DND-41 (cell line): ENCODE results near the gene PML.

Source experiments
- ATAC-seq: fragments of 200-7000 bp; cut with Tn5 transposase; 3 replicates; pipeline ENCODE4 v1.9.1; 2021; ENCODE audit warnings: low read depth; ENCODE audit not compliant: insufficient read depth
- DNase-seq: peaks from one replicate; pipeline ENCODE4 v3.0.0-alpha.2; 2020
- H2AFZ ChIP-seq: 2 replicates; pipeline ENCODE4 v1.6.0; 2012; ENCODE audit warnings: low read depth, low read length
- H3K27ac ChIP-seq: 2 replicates; pipeline ENCODE4 v1.5.1; 2012; ENCODE audit warnings: low read length, inconsistent platforms
- H3K27me3 ChIP-seq: fragments of 200-600 bp; sonication (generic); 2 replicates; pipeline ENCODE4 v1.6.0; 2012; ENCODE audit warnings: low read length, mild to moderate bottlenecking, inconsistent platforms; ENCODE audit not compliant: insufficient read depth, poor library complexity
- H3K36me3 ChIP-seq: 2 replicates; pipeline ENCODE4 v1.5.1; 2012; ENCODE audit warnings: low read length, inconsistent platforms; ENCODE audit not compliant: insufficient read depth
- H3K4me1 ChIP-seq: 2 replicates; pipeline ENCODE4 v1.5.1; 2012; ENCODE audit warnings: mild to moderate bottlenecking, low read length; ENCODE audit not compliant: insufficient read depth
- H3K4me2 ChIP-seq: 2 replicates; pipeline ENCODE4 v1.6.0; 2012; ENCODE audit warnings: mild to moderate bottlenecking, moderate library complexity, low read length, inconsistent platforms; ENCODE audit not compliant: insufficient read depth
- H3K4me3 ChIP-seq, 2 experiments: fragments of 200-600 bp in 1 of 2; shearing (Covaris generic) in 1 of 2; 2 replicates each; pipeline ENCODE4 v1.5.1; 2012 to 2016; ENCODE audit warnings: inconsistent platforms in 2 of 2, low read length in 2 of 2, mild to moderate bottlenecking in 2 of 2, low read depth in 1 of 2, moderate library complexity in 1 of 2
- H3K79me2 ChIP-seq: 2 replicates; pipeline ENCODE4 v1.6.0; 2012; ENCODE audit warnings: low read length, inconsistent platforms; ENCODE audit not compliant: insufficient read depth
- H3K9ac ChIP-seq: 2 replicates; pipeline ENCODE4 v1.6.0; 2012; ENCODE audit warnings: low read depth, mild to moderate bottlenecking, inconsistent platforms, low read length, moderate library complexity
- H3K9me3 ChIP-seq: 2 replicates; pipeline ENCODE4 v1.5.1; 2012; ENCODE audit warnings: low read length, moderate library complexity, mild to moderate bottlenecking, inconsistent platforms; ENCODE audit not compliant: insufficient read depth, severe bottlenecking
- H4K20me1 ChIP-seq: 2 replicates; pipeline ENCODE4 v1.6.0; 2012; ENCODE audit warnings: low read length; ENCODE audit not compliant: insufficient read depth
- EZH2 ChIP-seq: IDR thresholded peaks from 3 replicates; pipeline ENCODE4 v1.6.1; 2012; ENCODE audit warnings: borderline replicate concordance, low read depth, mild to moderate bottlenecking, moderate library complexity, low read length, inconsistent platforms; ENCODE audit not compliant: severe bottlenecking
- TF ChIP-seq, protein P1 (sequence below): IDR thresholded peaks from 2 replicates; pipeline ENCODE4 v1.5.1; 2012; ENCODE audit warnings: borderline replicate concordance, low read length, moderate library complexity, mild to moderate bottlenecking; ENCODE audit not compliant: poor library complexity, severe bottlenecking; ENCODE audit errors: extremely low read depth

Gene PML

DNA sequence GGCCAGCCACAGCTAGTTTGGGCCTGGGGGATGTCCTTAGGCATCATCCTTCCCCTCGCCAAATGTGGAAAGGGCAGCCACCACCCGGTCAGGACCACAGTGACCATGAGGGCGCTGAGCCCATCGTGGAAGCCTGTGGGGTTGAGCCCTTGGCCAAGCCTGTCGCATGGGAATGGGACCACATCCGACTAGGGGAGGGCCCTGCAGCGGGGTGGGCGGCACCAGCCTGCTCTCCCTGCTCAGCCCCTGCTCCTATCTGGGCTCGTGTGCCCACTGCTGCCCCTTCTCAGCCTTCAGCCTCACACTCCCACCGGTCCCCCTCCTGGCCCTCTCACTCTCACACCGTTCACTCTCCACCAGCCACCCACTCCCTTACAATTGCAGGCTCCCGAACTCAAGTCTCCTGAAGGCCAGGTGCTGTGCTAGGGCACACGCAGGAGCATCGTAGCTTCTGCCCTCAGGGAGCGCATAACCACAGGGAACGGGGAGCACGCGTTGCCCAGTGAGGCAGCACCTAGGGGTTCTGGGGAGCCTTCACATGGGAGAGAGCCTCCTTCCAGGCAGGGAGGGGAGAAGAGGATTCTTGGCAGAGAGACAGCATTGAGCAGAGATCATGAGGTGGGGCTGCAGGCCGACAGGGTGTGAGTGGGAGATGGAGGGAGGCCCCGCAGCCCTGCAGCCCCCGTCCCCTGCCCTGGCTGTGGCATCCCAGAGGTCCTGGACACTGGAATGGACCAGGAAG is 42.2 kb upstream of the PML start:
- H3K4me1 ChIP-seq = peaks cover 2% of the 10 kb centered on the region; the same call in 1 of the 2 replicates

DNA sequence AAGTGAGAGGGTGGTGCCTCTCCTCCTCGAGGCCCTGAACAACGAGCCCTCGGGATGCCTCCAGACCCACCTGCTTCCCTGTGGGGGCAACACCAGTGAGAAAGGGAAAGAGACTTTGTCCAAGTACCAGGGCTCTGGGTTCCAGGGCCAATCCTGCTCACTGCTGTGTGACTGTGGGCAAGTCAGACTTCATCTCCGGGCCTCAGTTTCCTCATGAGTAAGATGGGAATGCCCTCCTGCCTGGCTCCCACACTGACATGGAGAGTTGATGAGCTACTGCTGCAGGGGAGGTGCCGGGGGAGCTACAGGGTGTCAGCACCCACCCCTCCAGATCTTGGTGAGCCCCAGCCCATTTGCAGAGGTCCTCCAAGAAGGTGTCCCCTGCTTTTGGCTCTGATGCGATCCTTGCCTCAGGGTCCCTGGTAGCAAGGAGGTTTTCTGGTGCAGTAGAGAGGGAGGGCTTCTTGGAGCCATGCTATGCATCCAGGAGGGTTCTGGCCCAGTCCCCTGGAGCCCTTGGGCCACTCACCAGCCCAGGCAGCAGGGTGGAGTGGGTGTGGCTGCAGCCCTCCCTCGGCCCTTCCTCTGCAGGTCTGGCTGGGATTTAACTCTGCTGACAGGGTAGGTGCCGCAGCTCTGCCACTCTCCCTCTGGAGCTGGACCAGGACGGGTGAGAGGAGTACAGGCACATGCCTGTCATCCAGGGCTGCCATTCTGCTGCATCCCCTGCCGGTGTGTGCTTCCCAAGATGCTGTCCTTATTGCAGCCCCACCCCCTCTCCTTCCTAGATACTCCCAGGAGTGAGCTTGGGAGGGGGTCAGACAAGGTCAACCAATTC is 41.4 kb upstream of the PML start:
- Histone ChIP-seq H3K79me2 (no peaks in the 10 kb centered on the region), H3K4me1 (peaks cover 10% of the 10 kb centered on the region), H3K9ac (no peak overlapping the region), H3K27me3 (no peaks in the 10 kb centered on the region), H3K9me3 (no peaks in the 10 kb centered on the region), H3K27ac (no peak overlapping the region), H2AFZ (no peak overlapping the region), H3K4me2 (no peak overlapping the region), H3K36me3 (no peaks in the 10 kb centered on the region), H3K4me3 (no peak overlapping the region), H4K20me1 (no peaks in the 10 kb centered on the region)
- DNase-seq (no peak), ATAC-seq (no peak)
- no peak for TF ChIP-seq EZH2
- TF ChIP-seq, protein P1, sequence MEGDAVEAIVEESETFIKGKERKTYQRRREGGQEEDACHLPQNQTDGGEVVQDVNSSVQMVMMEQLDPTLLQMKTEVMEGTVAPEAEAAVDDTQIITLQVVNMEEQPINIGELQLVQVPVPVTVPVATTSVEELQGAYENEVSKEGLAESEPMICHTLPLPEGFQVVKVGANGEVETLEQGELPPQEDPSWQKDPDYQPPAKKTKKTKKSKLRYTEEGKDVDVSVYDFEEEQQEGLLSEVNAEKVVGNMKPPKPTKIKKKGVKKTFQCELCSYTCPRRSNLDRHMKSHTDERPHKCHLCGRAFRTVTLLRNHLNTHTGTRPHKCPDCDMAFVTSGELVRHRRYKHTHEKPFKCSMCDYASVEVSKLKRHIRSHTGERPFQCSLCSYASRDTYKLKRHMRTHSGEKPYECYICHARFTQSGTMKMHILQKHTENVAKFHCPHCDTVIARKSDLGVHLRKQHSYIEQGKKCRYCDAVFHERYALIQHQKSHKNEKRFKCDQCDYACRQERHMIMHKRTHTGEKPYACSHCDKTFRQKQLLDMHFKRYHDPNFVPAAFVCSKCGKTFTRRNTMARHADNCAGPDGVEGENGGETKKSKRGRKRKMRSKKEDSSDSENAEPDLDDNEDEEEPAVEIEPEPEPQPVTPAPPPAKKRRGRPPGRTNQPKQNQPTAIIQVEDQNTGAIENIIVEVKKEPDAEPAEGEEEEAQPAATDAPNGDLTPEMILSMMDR = no peak

More for the DNA sequence above, 42.2 kb upstream of the PML start:
- ATAC-seq (no peak), DNase-seq (no peak)
- H2AFZ ChIP-seq = no peak overlapping the region
- no peaks in the 10 kb centered on the region for H3K9me3 ChIP-seq
- no peak overlapping the region for H3K4me3 ChIP-seq
- no peaks in the 10 kb centered on the region for H3K36me3 ChIP-seq
- TF ChIP-seq, protein P1 = no peak
- no peak overlapping the region for H3K9ac ChIP-seq
- H3K4me2 ChIP-seq = no peak overlapping the region
- no peak overlapping the region for H3K27ac ChIP-seq
- H4K20me1 ChIP-seq = no peaks in the 10 kb centered on the region
- no peaks in the 10 kb centered on the region for H3K79me2 ChIP-seq
- no peaks in the 10 kb centered on the region for H3K27me3 ChIP-seq

DNA sequence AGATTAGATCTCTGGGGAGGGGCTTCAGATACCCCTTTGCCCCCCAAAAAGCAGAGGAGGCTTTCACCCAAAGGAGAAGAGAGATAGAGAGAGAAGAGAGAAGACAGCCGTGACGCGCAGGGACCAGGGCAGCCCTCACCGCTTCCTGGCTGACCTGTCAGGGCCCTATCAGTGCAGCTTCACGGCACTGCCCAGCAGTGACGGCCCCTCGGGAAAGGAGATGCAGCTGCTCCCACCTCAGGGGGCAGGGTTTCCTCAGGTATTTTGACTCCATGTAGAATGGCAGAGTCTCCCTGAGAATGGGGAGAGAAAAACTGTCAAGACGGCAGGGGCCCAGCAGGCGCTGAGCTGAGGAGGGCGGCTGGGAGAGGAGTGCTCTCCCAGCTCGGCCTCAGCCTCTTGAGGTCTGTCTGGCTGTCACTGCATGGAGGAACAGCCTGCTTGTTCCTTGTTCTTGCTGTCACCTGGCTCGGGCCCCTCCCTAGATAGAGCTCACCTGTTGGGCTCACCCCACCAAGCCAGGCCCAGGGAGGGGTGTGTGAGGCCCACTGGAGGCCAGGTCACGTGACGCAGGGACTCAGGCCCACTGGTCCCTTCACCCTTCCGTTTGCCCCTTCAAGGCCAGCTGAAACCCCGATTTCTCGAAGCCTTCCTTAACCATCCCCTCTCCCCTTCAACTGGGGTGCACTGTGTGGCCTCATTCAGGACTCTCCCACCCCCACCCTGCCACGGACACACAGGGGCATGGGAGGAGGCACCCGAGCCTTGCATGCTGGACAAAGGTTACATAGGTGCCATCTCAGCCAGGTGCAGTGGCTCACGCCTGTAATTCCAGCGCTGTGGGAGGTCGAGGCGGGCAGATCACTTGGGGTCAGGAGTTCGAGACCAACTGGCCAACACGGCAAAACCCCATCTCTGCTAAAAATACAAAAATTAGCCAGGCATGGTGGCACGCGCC is 40.0 kb upstream of the PML start:
- no peaks in the 10 kb centered on the region for H3K79me2 ChIP-seq
- H3K36me3 ChIP-seq = no peaks in the 10 kb centered on the region
- ATAC-seq (no peak), DNase-seq (no peak)
- H3K27ac ChIP-seq = no peak overlapping the region
- H2AFZ ChIP-seq = no peak overlapping the region
- no peak overlapping the region for H3K9ac ChIP-seq
- H3K4me2 ChIP-seq = no peak overlapping the region
- H3K9me3 ChIP-seq = no peaks in the 10 kb centered on the region
- no peak overlapping the region for H3K4me3 ChIP-seq
- peaks cover 23% of the 10 kb centered on the region for H3K4me1 ChIP-seq
- no peaks in the 10 kb centered on the region for H4K20me1 ChIP-seq
- no peak for TF ChIP-seq EZH2
- TF ChIP-seq, protein P1 = no peak
- H3K27me3 ChIP-seq = no peaks in the 10 kb centered on the region
